K562 (cell line): ENCODE results near the gene CDHR2. TPM values are rescaled to one million over a fixed set of nuclear protein-coding genes. Genes with fewer than 3 reads are reported as not detected.

Experiments
- ATAC-seq: fragments of 200-7000 bp; cut with Tn5 transposase; 3 replicates; pipeline ENCODE4 v1.9.1; 2020; ENCODE audit warnings: moderate library complexity
- BruUV-seq: library from RNA; stranded (reverse); fragments of 400-500 nt; replicated peaks from 2 replicates; lab custom pipeline; 2021; lab: Mats Ljungman, UMichigan
- CTCF ChIA-PET: fragments of 300-600 bp; formaldehyde crosslinking; extraction: SDS; loops from one replicate; lab custom pipeline; 2021; ENCODE audit warnings: low intra/inter-chr PET ratio; lab: Yijun Ruan, JAX
- POLR2A ChIA-PET: fragments of 300-600, 350-650 bp; sonication (Branson Sonifier 250); formaldehyde crosslinking; extraction: SDS; loops from one replicate; lab custom pipeline; 2021; ENCODE audit warnings: antibody characterized with exemption, inconsistent platforms; lab: Yijun Ruan, JAX
- DNase-seq, 4 experiments: peaks; one replicate each; pipeline versions ENCODE4 v3.0.0 to v3.0.0-alpha.2; 2011 to 2018; ENCODE audit warnings: low spot score in 3 of 4, mixed read lengths in 3 of 4; ENCODE audit errors: extremely low read depth in 1 of 4
- FAIRE-seq: peaks from 2 replicates; lab custom pipeline; 2011; peaks lifted over from hg19 to GRCh38; lab: Jason Lieb, UNC
- H2AFZ ChIP-seq: 2 replicates; pipeline ENCODE4 v1.6.0; 2011; ENCODE audit warnings: low read depth, low read length, control low read depth, inconsistent platforms
- H3K27ac ChIP-seq: fragments of 200-600 bp; 3 replicates; pipeline ENCODE4 v1.8.0; 2011; ENCODE audit warnings: low read depth, mild to moderate bottlenecking, control low read depth, inconsistent platforms, low read length, moderate library complexity, mixed read lengths; ENCODE audit errors: extremely low read depth
- H3K27me3 ChIP-seq, 2 experiments: fragments of 300-600 bp in 1 of 2; 2 replicates in 1 of 2; 3 replicates in 1 of 2; pipeline versions ENCODE4 v1.6.0 to v1.8.0; 2011; ENCODE audit warnings: inconsistent platforms in 2 of 2, low read length in 2 of 2, mild to moderate bottlenecking in 1 of 2, mixed read lengths in 1 of 2, moderate library complexity in 1 of 2; ENCODE audit not compliant: control insufficient read depth in 2 of 2, insufficient read depth in 2 of 2
- H3K36me3 ChIP-seq: fragments of 300-600 bp; 3 replicates; pipeline ENCODE4 v1.8.0; 2011; ENCODE audit warnings: mild to moderate bottlenecking, low read length, inconsistent platforms; ENCODE audit not compliant: control insufficient read depth, insufficient read depth
- H3K4me1 ChIP-seq, 2 experiments: fragments of 200-600 bp in 1 of 2; replicated peaks in 1 of 2; 2 replicates in 1 of 2; 3 replicates in 1 of 2; pipeline versions ENCODE4 v1.5.1 to v1.8.0; 2011; ENCODE audit warnings: inconsistent platforms in 2 of 2, low read length in 2 of 2, mild to moderate bottlenecking in 1 of 2, mixed read lengths in 1 of 2, moderate library complexity in 1 of 2; ENCODE audit not compliant: control insufficient read depth in 2 of 2, insufficient read depth in 2 of 2
- H3K4me2 ChIP-seq: 2 replicates; pipeline ENCODE4 v1.6.1; 2011; ENCODE audit warnings: low read length, control low read depth, inconsistent platforms, mixed read lengths; ENCODE audit not compliant: insufficient read depth
- H3K4me3 ChIP-seq: fragments of 200-600 bp; sonication (generic), shearing (Covaris generic); 2 replicates; pipeline ENCODE4 v1.5.1; 2016; ENCODE audit warnings: control low read depth, inconsistent platforms
- H3K79me2 ChIP-seq: fragments of 200-600 bp; 3 replicates; pipeline ENCODE4 v1.8.0; 2011; ENCODE audit warnings: low read length, inconsistent platforms; ENCODE audit not compliant: control insufficient read depth, insufficient read depth
- H3K9ac ChIP-seq, 2 experiments: 2 replicates each; pipeline versions ENCODE4 v1.6.0 to v1.6.1; 2011; ENCODE audit warnings: low read depth in 2 of 2, low read length in 2 of 2, control low read depth in 1 of 2, inconsistent platforms in 1 of 2, mild to moderate bottlenecking in 1 of 2, mixed read lengths in 1 of 2; ENCODE audit not compliant: insufficient read depth in 1 of 2
- H3K9me1 ChIP-seq: one replicate; pipeline ENCODE4 v1.6.0; 2011; ENCODE audit warnings: inconsistent platforms, mild to moderate bottlenecking, low read length, moderate library complexity; ENCODE audit not compliant: control insufficient read depth, insufficient read depth
- H3K9me3 ChIP-seq: replicated peaks from 2 replicates; pipeline ENCODE4 v1.5.1; 2011; ENCODE audit warnings: low read depth, low read length, inconsistent platforms; ENCODE audit not compliant: control insufficient read depth, insufficient read depth
- H4K20me1 ChIP-seq: replicated peaks from 2 replicates; pipeline ENCODE4 v1.6.1; 2011; ENCODE audit warnings: low read length, inconsistent platforms, mixed read lengths; ENCODE audit not compliant: control insufficient read depth, insufficient read depth
- BDP1 ChIP-seq: IDR thresholded peaks from 3 replicates; pipeline ENCODE4 v1.6.1; 2011; ENCODE audit not compliant: insufficient read length, insufficient read depth
- ELK3 ChIP-seq: fragments of 450-650 bp; formaldehyde crosslinking; IDR thresholded peaks from 2 replicates; pipeline ENCODE4 v1.4.0; 2020; ENCODE audit warnings: mild to moderate bottlenecking
- ILK ChIP-seq: fragments of 450-650 bp; IDR thresholded peaks from 2 replicates; pipeline ENCODE4 v1.6.1; 2016; ENCODE audit warnings: missing genetic modification characterization, low read depth, mild to moderate bottlenecking, missing compliant biosample characterization, moderate library complexity, borderline replicate concordance
- MXI1 ChIP-seq: IDR thresholded peaks from 2 replicates; pipeline ENCODE4 v1.6.1; 2011; ENCODE audit warnings: low read depth, mild to moderate bottlenecking, improper control_type of control experiment, low read length
- ZNF609 ChIP-seq: sonication (generic); formaldehyde crosslinking; IDR thresholded peaks from 2 replicates; pipeline ENCODE4 v1.8.1; 2023; ENCODE audit warnings: missing genetic modification reagents, mild to moderate bottlenecking, borderline replicate concordance
- WGBS: fragments of 100-300 bp; shearing (Covaris generic); methylation state at CpG from one replicate; pipeline ENCODE4 v1.1.6; 2016; ENCODE audit warnings: low coverage, mixed read lengths; ENCODE audit not compliant: insufficient coverage; ENCODE audit errors: missing lambda C conversion rate; 5-methylcytosine and 5-hydroxymethylcytosine counted together
- in situ Hi-C: fragments of 300-500 bp; cut with MboI; formaldehyde crosslinking; loops from 4 replicates; pipeline ENCODE4 v1.15.0; 2018; ENCODE audit warnings: inconsistent platforms, mixed read lengths
- intact Hi-C: fragments of 100-400 bp; cut with micrococcal nuclease; formaldehyde crosslinking; loops from 2 replicates; pipeline ENCODE4 v1.14.2; 2022
- polyA plus RNA-seq, 8 experiments: library from polyadenylated mRNA; depleted of rRNA in 4 of 8; stranded (reverse) in 5 of 8; unstranded in 3 of 8; fragments of >200 nt; fragmentation: Nextera tagmentation in 2 of 8; fragmentation: Illumina TruSeq in 1 of 8; extraction: Ambion mirVana in 2 of 8; extraction: Trizol in 1 of 8; gene quantifications; 2 replicates each; pipeline versions ENCODE4 v1.2.1 to v1.2.3, GENCODE V29; 2011 to 2014; ENCODE audit warnings: inconsistent platforms in 1 of 8, missing spikeins in 1 of 8
- total RNA-seq, 7 experiments: library from RNA; depleted of rRNA in 6 of 7; stranded (reverse); fragments of >200 nt in 6 of 7; fragmentation: Illumina TruSeq in 2 of 7; extraction: Trizol in 2 of 7; gene quantifications; 2 replicates each; pipeline versions ENCODE4 v1.2.1 to v1.2.3, GENCODE V29; 2011 to 2021; ENCODE audit warnings: low replicate concordance in 1 of 7

Gene CDHR2
- total and polyA plus RNA-seq, 9 of the 15 experiments (the other 6 are each of a cell fraction or from before 2014, with no cell fraction given) = 0.01 to 0.62 (median 0.09) TPM; not detected in 2

- ChIA-PET CTCF (no interaction called here), POLR2A (interaction anchor here (1.1 to 5.8 kb wide), 2 partner anchors 11 to 78 kb away, joined by 4 to 39 read pairs; partner anchors contain the start of gene RNF44)
- FAIRE-seq (no peak), DNase-seq (no peak), ATAC-seq (no peak)
- intact Hi-C loops (no loop called here), in situ Hi-C loops (no loop called here)
- Histone ChIP-seq H3K9ac (no peak overlapping the region), H3K27ac (no peak overlapping the region), H3K36me3 (peaks cover 32% of the 10 kb centered on the region; the same call in 1 of the 3 replicates), H2AFZ (no peak overlapping the region), H3K27me3 (peaks cover 3 to 11% of the 10 kb centered on the region in 2 experiments; a peak in 3 of 5 replicates), H3K79me2 (no peaks in the 10 kb centered on the region), H3K4me3 (no peak overlapping the region), H3K9me3 (no peaks in the 10 kb centered on the region), H3K4me2 (no peak overlapping the region), H3K4me1 (peaks cover 0 to 18% of the 10 kb centered on the region in 2 experiments; a peak in 2 of 5 replicates), H3K9me1 (no peaks in the 10 kb centered on the region), H4K20me1 (no peaks in the 10 kb centered on the region)
- 78% methylated on average over 9 of the region's 9 CpGs for WGBS
- BruUV-seq = no TSS peak
- TF ChIP-seq ELK3 = no peak
- no peak for TF ChIP-seq BDP1
- no peak for TF ChIP-seq ILK (tag)
- TF ChIP-seq ZNF609 (CRISPR knock-in tag) = no peak
- no peak for TF ChIP-seq MXI1
Measured at GRCh38 chr5:176525677-176526076, 23.5 kb upstream of the CDHR2 start.
